HCT116 (cell line): Measurements from ENCODE around the gene TFE3.

Source experiments
- CTCF ChIP-seq, 3 experiments: fragments of 200-600 bp in 1 of 3; sonication (generic) in 1 of 3; IDR thresholded peaks in 2 of 3; conservative IDR thresholded peaks in 1 of 3; 2 replicates each; pipeline ENCODE4 v1.5.1; 2012 to 2017; ENCODE audit warnings: low read depth in 2 of 3, low read length in 2 of 3, antibody characterized with exemption in 1 of 3, borderline replicate concordance in 1 of 3, control low read depth in 1 of 3, mild to moderate bottlenecking in 1 of 3, mixed read lengths in 1 of 3, mixed run types in 1 of 3, moderate library complexity in 1 of 3; ENCODE audit not compliant: insufficient read depth in 1 of 3
- EZH2 ChIP-seq: fragments of 200-600 bp; sonication (generic); IDR thresholded peaks from 2 replicates; pipeline ENCODE4 v1.6.1; 2017; ENCODE audit warnings: antibody characterized with exemption, mixed run types
- EZH2phosphoT487 ChIP-seq: fragments of 200-600 bp; IDR thresholded peaks from 2 replicates; pipeline ENCODE4 v1.6.1; 2018; ENCODE audit warnings: antibody characterized with exemption, borderline replicate concordance
- FOSL1 ChIP-seq: IDR thresholded peaks from 2 replicates; pipeline ENCODE4 v1.6.1; 2012; ENCODE audit warnings: low read depth
- JUND ChIP-seq: IDR thresholded peaks from 2 replicates; pipeline ENCODE4 v1.6.1; 2012
- SIN3A ChIP-seq: IDR thresholded peaks from 2 replicates; pipeline ENCODE4 v1.6.1; 2012; ENCODE audit warnings: low read depth
- SRF ChIP-seq: IDR thresholded peaks from 2 replicates; pipeline ENCODE4 v1.6.1; 2012; ENCODE audit warnings: low read depth
- YY1 ChIP-seq: IDR thresholded peaks from 2 replicates; pipeline ENCODE4 v1.6.1; 2011; ENCODE audit warnings: low read length, low read depth, moderate library complexity, mild to moderate bottlenecking; ENCODE audit not compliant: insufficient replicate concordance; ENCODE audit errors: extremely low read depth
- ZBTB33 ChIP-seq: IDR thresholded peaks from 2 replicates; pipeline ENCODE4 v1.6.1; 2011; ENCODE audit warnings: mild to moderate bottlenecking, low read length, moderate library complexity; ENCODE audit not compliant: insufficient replicate concordance; ENCODE audit errors: extremely low read depth
- ZNF274 ChIP-seq: fragments of 200-500 bp; sonication (Bioruptor generic); IDR thresholded peaks from 2 replicates; pipeline ENCODE4 v1.6.1; 2014; ENCODE audit warnings: mild to moderate bottlenecking, low read depth, low read length, inconsistent platforms

GRCh38 chrX:49041744-49042580, 1.2 kb downstream of the TFE3 start:
- TF ChIP-seq EZH2 (no peak), SIN3A (no peak), YY1 (no peak), CTCF (IDR thresholded peaks at IDR 0.05 in 2 of 3, conservative IDR thresholded peaks at IDR 0.05 in 1 of 3; ENCODE audit: borderline replicate concordance in 1 of 3, insufficient read depth in 1 of 3, low read depth in 2 of 3, low read length in 2 of 3) (no peak), SRF (no peak), ZBTB33 (no peak), ZNF274 (no peak), JUND (no peak), FOSL1 (no peak), EZH2phosphoT487 (no peak)
